ENCODE results near the gene ZNF784.
A peak's percentile ranks its signal among the peaks of the same experiment; 100 is the strongest.

The ZNF784 gene

GRCh38 chr19:55624109-55625003 is at the start of gene ZNF784:
Gene ZNF784, minus strand, starts transcription at chr19:55624566. Its CDS starts 5 bp downstream, at chr19:55624561.
- peak; percentile 85 for DNase-seq

- DNase-seq = no peak
Observed at GRCh38 chr19:55673889-55674288, 49.5 kb upstream of the ZNF784 start.

- DNase-seq = no peak
Observed at GRCh38 chr19:55673465-55673864, 49.1 kb upstream of the ZNF784 start.

GRCh38 chr19:55672418-55672817 is 48.1 kb upstream of the ZNF784 start:
- DNase-seq = no peak

- no peak for DNase-seq
Observed at GRCh38 chr19:55671054-55671378, 46.6 kb upstream of the ZNF784 start.

GRCh38 chr19:55670280-55671053 is 46.1 kb upstream of the ZNF784 start:
- DNase-seq = no peak

GRCh38 chr19:55669418-55670279 is 45.3 kb upstream of the ZNF784 start:
- DNase-seq = no peak

- DNase-seq = no peak
Observed at GRCh38 chr19:55668603-55669348, 44.4 kb upstream of the ZNF784 start.

- DNase-seq = no peak
Observed at GRCh38 chr19:55667958-55668357, 43.6 kb upstream of the ZNF784 start.

- DNase-seq = no peak
Observed at GRCh38 chr19:55667511-55667910, 43.1 kb upstream of the ZNF784 start.

- DNase-seq = no peak
Observed at GRCh38 chr19:55667006-55667381, 42.6 kb upstream of the ZNF784 start.

- no peak for DNase-seq
Observed at GRCh38 chr19:55666343-55667005, 42.1 kb upstream of the ZNF784 start.

- DNase-seq = no peak
Observed at GRCh38 chr19:55663846-55664536, 39.6 kb upstream of the ZNF784 start.

- no peak for DNase-seq
Observed at GRCh38 chr19:55661826-55662225, 37.5 kb upstream of the ZNF784 start.

GRCh38 chr19:55660991-55661390 is 36.6 kb upstream of the ZNF784 start:
- DNase-seq = no peak

- no peak for DNase-seq
Observed at GRCh38 chr19:55660404-55660803, 36.0 kb upstream of the ZNF784 start.

GRCh38 chr19:55659822-55660221 is 35.5 kb upstream of the ZNF784 start:
- no peak for DNase-seq

GRCh38 chr19:55658846-55659459 is 34.6 kb upstream of the ZNF784 start:
- DNase-seq = no peak

GRCh38 chr19:55656988-55657747 is 32.8 kb upstream of the ZNF784 start:
- no peak for DNase-seq

- no peak for DNase-seq
Observed at GRCh38 chr19:55656552-55656951, 32.2 kb upstream of the ZNF784 start.

Data from CD4-positive, alpha-beta T cell treated with Interleukin-4 for 4 hours (primary cell).